Astrocyte of the hippocampus (primary cell): ENCODE results near the gene HTR3E.
A peak's percentile ranks its signal among the peaks of the same experiment; 100 is the strongest.
"Not testable (repeated sequence)": the region's sequence is repeated elsewhere in the genome, so short reads cannot be mapped to it uniquely, and the experiment has no call there.

ENCODE experiments used
- DNase-seq: peaks from one replicate; pipeline ENCODE4 v3.0.0; 2011; ENCODE audit warnings: low read depth, low spot score

The HTR3E gene

GRCh38 chr3:184110316-184110725 is 13.5 kb downstream of the HTR3E start:
- peak; percentile 20 for DNase-seq

GRCh38 chr3:184116017-184116416 is 19.2 kb downstream of the HTR3E start:
- DNase-seq = no peak

GRCh38 chr3:184117636-184118035 is 20.8 kb downstream of the HTR3E start:
- DNase-seq = no peak

GRCh38 chr3:184121031-184121430 is 24.2 kb downstream of the HTR3E start:
- not testable (repeated sequence) for DNase-seq

- DNase-seq = no peak
Observed at GRCh38 chr3:184126006-184126405, 29.1 kb downstream of the HTR3E start.

GRCh38 chr3:184129012-184129411 is 32.1 kb downstream of the HTR3E start:
- peak; percentile 44 for DNase-seq

- DNase-seq = no peak
Observed at GRCh38 chr3:184132945-184133344, 36.1 kb downstream of the HTR3E start.

GRCh38 chr3:184133840-184134745 is 37.2 kb downstream of the HTR3E start:
- peak; percentile 87 for DNase-seq

GRCh38 chr3:184134746-184135148 is 37.9 kb downstream of the HTR3E start:
- no peak for DNase-seq

GRCh38 chr3:184135149-184135910 is 38.5 kb downstream of the HTR3E start, which contains the start of gene EIF2B5:
EIF2B5 (plus strand) TSS chr3:184135358; CDS start chr3:184135386, 28 bp downstream.
- DNase-seq = peak; percentile 95

GRCh38 chr3:184135911-184136260 is 39.0 kb downstream of the HTR3E start:
- DNase-seq = no peak

GRCh38 chr3:184140436-184140835 is 43.6 kb downstream of the HTR3E start:
- DNase-seq = no peak

GRCh38 chr3:184142199-184142598 is 45.3 kb downstream of the HTR3E start:
- DNase-seq = no peak

GRCh38 chr3:184143327-184143726 is 46.5 kb downstream of the HTR3E start:
- no peak for DNase-seq

GRCh38 chr3:184144505-184144904 is 47.6 kb downstream of the HTR3E start:
- no peak for DNase-seq

GRCh38 chr3:184145111-184145524 is 48.3 kb downstream of the HTR3E start:
- peak; percentile 85 for DNase-seq

- no peak for DNase-seq
Observed at GRCh38 chr3:184145751-184146270, 48.9 kb downstream of the HTR3E start.

GRCh38 chr3:184148076-184148475 is 51.2 kb downstream of the HTR3E start:
- no peak for DNase-seq

- no peak for DNase-seq
Observed at GRCh38 chr3:184149123-184149522, 52.3 kb downstream of the HTR3E start.

GRCh38 chr3:184149770-184150169 is 52.9 kb downstream of the HTR3E start:
- peak; percentile 27 for DNase-seq

GRCh38 chr3:184154885-184155643 is 58.2 kb downstream of the HTR3E start, which contains the start of gene DVL3:
DVL3 (plus strand) TSS chr3:184155377; CDS start chr3:184155636, 259 bp downstream.
- peak; percentile 90 for DNase-seq
